ENCODE data around the gene ATP2A3.

- TF ChIP-seq POLR2AphosphoS5 (IDR thresholded peaks at IDR 0.05; ENCODE audit: low read depth, low read length) = no peak
- no peak for TF ChIP-seq SPI1 (IDR thresholded peaks at IDR 0.05; ENCODE audit: low read depth, low read length)
Measured at GRCh38 chr17:3952186-3952585, 12.1 kb downstream of the ATP2A3 start.

Data from GM12891 (cell line).